Measurements from ENCODE around the gene PHRF1.

The PHRF1 gene

GRCh38 chr11:555227-555779 lies 21.0 kb upstream of the PHRF1 start:
- DNase-seq (ENCODE audit: insufficient read length, low spot score) (no peak), FAIRE-seq (no peak)
- no peak for TF ChIP-seq CTCF (IDR thresholded peaks at IDR 0.05; ENCODE audit: insufficient read depth, missing control alignments)

GRCh38 chr11:555780-556661 lies 20.2 kb upstream of the PHRF1 start:
- DNase-seq (ENCODE audit: insufficient read length, low spot score), result no peak
- FAIRE-seq, result no peak
- no peak for TF ChIP-seq CTCF (IDR thresholded peaks at IDR 0.05; ENCODE audit: insufficient read depth, missing control alignments)

GRCh38 chr11:556662-557256 lies 19.5 kb upstream of the PHRF1 start:
- DNase-seq (ENCODE audit: insufficient read length, low spot score), result no peak
- no peak for TF ChIP-seq CTCF (IDR thresholded peaks at IDR 0.05; ENCODE audit: insufficient read depth, missing control alignments)

GRCh38 chr11:557328-558132 lies 18.7 kb upstream of the PHRF1 start:
- no peak for DNase-seq (ENCODE audit: insufficient read length, low spot score)
- FAIRE-seq, result no peak
- no peak for TF ChIP-seq CTCF (IDR thresholded peaks at IDR 0.05; ENCODE audit: insufficient read depth, missing control alignments)

More at GRCh38 chr11:556662-557256, 19.5 kb upstream of the PHRF1 start:
- no peak for FAIRE-seq

- FAIRE-seq (no peak), DNase-seq (ENCODE audit: insufficient read length, low spot score) (no peak)
- TF ChIP-seq CTCF (IDR thresholded peaks at IDR 0.05; ENCODE audit: insufficient read depth, missing control alignments), result no peak
These were observed 17.8 kb upstream of the PHRF1 start for GRCh38 chr11:558503-558902.

GRCh38 chr11:559020-559620 lies 17.1 kb upstream of the PHRF1 start:
- DNase-seq (ENCODE audit: insufficient read length, low spot score), result no peak

More at GRCh38 chr11:559020-559620, 17.1 kb upstream of the PHRF1 start:
- TF ChIP-seq CTCF (IDR thresholded peaks at IDR 0.05; ENCODE audit: insufficient read depth, missing control alignments), result no peak
- FAIRE-seq, result no peak

Measured in D721Med (cell line).